ENCODE data around the gene HMCN2. TPM values are rescaled to one million over a fixed set of nuclear protein-coding genes. Genes with fewer than 3 reads are reported as not detected.

HMCN2 gene
- total RNA-seq, 1 donor from 2014 or later = 5.8 TPM

- H3K4me1 Mint-ChIP-seq = no peaks in the 10 kb centered on the region
- DNase-seq (ENCODE audit: low spot score in 2 of 2, unreplicated experiment in 2 of 2) = no peak
- no peak overlapping the region for H3K27ac Mint-ChIP-seq
- no peaks in the 10 kb centered on the region for H3K9me3 Mint-ChIP-seq
- no peaks in the 10 kb centered on the region for H3K36me3 Mint-ChIP-seq
- H3K27me3 Mint-ChIP-seq (ENCODE audit: low read depth) = no peaks in the 10 kb centered on the region
- no peak overlapping the region for H3K4me3 Mint-ChIP-seq
- no peak for TF ChIP-seq CTCF (IDR thresholded peaks at IDR 0.05; ENCODE audit: unreplicated experiment)
These were observed 143.1 kb downstream of the HMCN2 start for GRCh38 chr9:130408669-130409068.

GRCh38 chr9:130409246-130409645, 143.7 kb downstream of the HMCN2 start:
- no peaks in the 10 kb centered on the region for H3K27me3 Mint-ChIP-seq (ENCODE audit: low read depth)
- no peak for DNase-seq (ENCODE audit: low spot score in 2 of 2, unreplicated experiment in 2 of 2)
- no peak overlapping the region for H3K4me3 Mint-ChIP-seq
- no peak overlapping the region for H3K27ac Mint-ChIP-seq
- no peaks in the 10 kb centered on the region for H3K36me3 Mint-ChIP-seq
- no peak for TF ChIP-seq CTCF (IDR thresholded peaks at IDR 0.05; ENCODE audit: unreplicated experiment)
- no peaks in the 10 kb centered on the region for H3K4me1 Mint-ChIP-seq
- no peaks in the 10 kb centered on the region for H3K9me3 Mint-ChIP-seq

GRCh38 chr9:130410443-130410842, 144.9 kb downstream of the HMCN2 start:
- H3K4me3 Mint-ChIP-seq = no peak overlapping the region
- peaks cover 3% of the 10 kb centered on the region for H3K4me1 Mint-ChIP-seq
- no peak for DNase-seq (ENCODE audit: low spot score in 2 of 2, unreplicated experiment in 2 of 2)
- no peaks in the 10 kb centered on the region for H3K9me3 Mint-ChIP-seq
- H3K27ac Mint-ChIP-seq = no peak overlapping the region
- no peaks in the 10 kb centered on the region for H3K27me3 Mint-ChIP-seq (ENCODE audit: low read depth)
- no peaks in the 10 kb centered on the region for H3K36me3 Mint-ChIP-seq
- TF ChIP-seq CTCF (IDR thresholded peaks at IDR 0.05; ENCODE audit: unreplicated experiment) = no peak

GRCh38 chr9:130411566-130411915, 146.0 kb downstream of the HMCN2 start:
- no peak for TF ChIP-seq CTCF (IDR thresholded peaks at IDR 0.05; ENCODE audit: unreplicated experiment)
- peaks cover 3% of the 10 kb centered on the region for H3K4me1 Mint-ChIP-seq
- H3K27ac Mint-ChIP-seq = no peak overlapping the region
- no peaks in the 10 kb centered on the region for H3K9me3 Mint-ChIP-seq
- no peak overlapping the region for H3K4me3 Mint-ChIP-seq
- no peaks in the 10 kb centered on the region for H3K36me3 Mint-ChIP-seq
- no peaks in the 10 kb centered on the region for H3K27me3 Mint-ChIP-seq (ENCODE audit: low read depth)
- no peak for DNase-seq (ENCODE audit: low spot score in 2 of 2, unreplicated experiment in 2 of 2)

- H3K9me3 Mint-ChIP-seq = no peaks in the 10 kb centered on the region
- no peaks in the 10 kb centered on the region for H3K27me3 Mint-ChIP-seq (ENCODE audit: low read depth)
- H3K36me3 Mint-ChIP-seq = no peaks in the 10 kb centered on the region
- H3K27ac Mint-ChIP-seq = no peak overlapping the region
- H3K4me3 Mint-ChIP-seq = no peak overlapping the region
- DNase-seq (ENCODE audit: low spot score in 2 of 2, unreplicated experiment in 2 of 2) = no peak
- peaks cover 3% of the 10 kb centered on the region for H3K4me1 Mint-ChIP-seq
- TF ChIP-seq CTCF (IDR thresholded peaks at IDR 0.05; ENCODE audit: unreplicated experiment) = no peak
These were observed 148.6 kb downstream of the HMCN2 start for GRCh38 chr9:130414081-130414731.

Measured in mesothelial cell of epicardium (in vitro differentiated cells).